ENCODE data around the gene ADD2. TPM values are rescaled to one million over a fixed set of nuclear protein-coding genes. Genes with fewer than 3 reads are reported as not detected.

ADD2 gene
- total RNA-seq, 4 donors from 2014 or later: 0.40 to 1.9 (median 1.1) TPM

- TF ChIP-seq EP300 (IDR thresholded peaks at IDR 0.05; ENCODE audit: low read depth) (no peak), POLR2AphosphoS5 (IDR thresholded peaks at IDR 0.05) (no peak), CTCF (IDR thresholded peaks at IDR 0.05) (no peak), POLR2A (IDR thresholded peaks at IDR 0.05) (no peak)
- no peak overlapping the region for H3K4me3 ChIP-seq
- no peak overlapping the region for H3K27ac ChIP-seq
- in situ Hi-C loops (cut with MboI; ENCODE audit: low pct_ligation_motif_present in 1 of 4, low pct_unique_long_range_greater_than_20kb in 1 of 4, low sequenced_read_pairs in 3 of 4): no loop called here
- H3K36me3 ChIP-seq: no peaks in the 10 kb centered on the region
- peaks cover 68% of the 10 kb centered on the region for H3K27me3 ChIP-seq
- H3K4me1 ChIP-seq: no peaks in the 10 kb centered on the region
- intact Hi-C loops (cut with DNase I; ENCODE audit: low total_unique reads): no loop called here
- no peaks in the 10 kb centered on the region for H3K9me3 ChIP-seq
- no peak for DNase-seq
- WGBS, 2 donors (ENCODE audit: low coverage in 1 of 2): 45 to 52% methylated on average over 2 of the region's 2 CpGs
Observed at GRCh38 chr2:70775141-70775540, 7.1 kb upstream of the ADD2 start.

- TF ChIP-seq POLR2A (IDR thresholded peaks at IDR 0.05) (no peak), CTCF (IDR thresholded peaks at IDR 0.05) (no peak), EP300 (IDR thresholded peaks at IDR 0.05; ENCODE audit: low read depth) (no peak), POLR2AphosphoS5 (IDR thresholded peaks at IDR 0.05) (no peak)
- Histone ChIP-seq H3K36me3 (no peaks in the 10 kb centered on the region), H3K4me1 (peaks cover 0 to 4% (median 4%) of the 10 kb centered on the region in 4 donors), H3K27me3 (peaks cover 92% of the 10 kb centered on the region), H3K4me3 (no peak overlapping the region), H3K27ac (no peak overlapping the region), H3K9me3 (no peaks in the 10 kb centered on the region)
- 40 to 66% methylated on average over 1 to 2 of the region's 2 CpGs for WGBS, 2 donors (ENCODE audit: low coverage in 1 of 2)
- no peak for DNase-seq
- in situ Hi-C loops (cut with MboI; ENCODE audit: low pct_ligation_motif_present in 1 of 4, low pct_unique_long_range_greater_than_20kb in 1 of 4, low sequenced_read_pairs in 3 of 4) (no loop called here), intact Hi-C loops (cut with DNase I; ENCODE audit: low total_unique reads) (no loop called here)
Observed at GRCh38 chr2:70772486-70773155, 4.6 kb upstream of the ADD2 start.

GRCh38 chr2:70771446-70771845 lies 3.4 kb upstream of the ADD2 start:
- peaks cover 99% of the 10 kb centered on the region for H3K27me3 ChIP-seq
- WGBS, 2 donors (ENCODE audit: low coverage in 1 of 2): 75 to 83% methylated on average over 2 of the region's 2 CpGs
- intact Hi-C loops (cut with DNase I; ENCODE audit: low total_unique reads): no loop called here
- in situ Hi-C loops (cut with MboI; ENCODE audit: low pct_ligation_motif_present in 1 of 4, low pct_unique_long_range_greater_than_20kb in 1 of 4, low sequenced_read_pairs in 3 of 4): no loop called here
- no peak for DNase-seq
- no peak for TF ChIP-seq POLR2A (IDR thresholded peaks at IDR 0.05)
- H3K27ac ChIP-seq: no peak overlapping the region
- no peak overlapping the region for H3K4me3 ChIP-seq
- H3K9me3 ChIP-seq: no peaks in the 10 kb centered on the region
- no peaks in the 10 kb centered on the region for H3K36me3 ChIP-seq
- peaks cover 3 to 15% (median 12%) of the 10 kb centered on the region in 4 donors for H3K4me1 ChIP-seq

- intact Hi-C loops (cut with DNase I; ENCODE audit: low total_unique reads): no loop called here
- no peaks in the 10 kb centered on the region for H3K9me3 ChIP-seq
- whole genome bisulfite sequencing, 2 donors (ENCODE audit: low coverage in 1 of 2): 59 to 76% methylated on average over 2 of the region's 2 CpGs
- H3K36me3 ChIP-seq: no peaks in the 10 kb centered on the region
- no peak overlapping the region for H3K4me3 ChIP-seq
- peaks cover 99% of the 10 kb centered on the region for H3K27me3 ChIP-seq
- no peak overlapping the region for H3K27ac ChIP-seq
- no peak for TF ChIP-seq CTCF (IDR thresholded peaks at IDR 0.05)
- TF ChIP-seq POLR2A (IDR thresholded peaks at IDR 0.05): no peak
- TF ChIP-seq EP300 (IDR thresholded peaks at IDR 0.05; ENCODE audit: low read depth): no peak
- in situ Hi-C loops (cut with MboI; ENCODE audit: low pct_ligation_motif_present in 1 of 4, low pct_unique_long_range_greater_than_20kb in 1 of 4, low sequenced_read_pairs in 3 of 4): no loop called here
- DNase-seq: no peak
- peaks cover 3 to 15% (median 13%) of the 10 kb centered on the region in 4 donors for H3K4me1 ChIP-seq
Observed at GRCh38 chr2:70769450-70769849, 1.4 kb upstream of the ADD2 start.

All from transverse colon (tissue), 4 donors.